HepG2 (cell line): ENCODE data around the gene RAB3B.

ENCODE experiments used
- GTF2F1 ChIP-seq: fragments of 150-350 bp; IDR thresholded peaks from 2 replicates; pipeline ENCODE4 v1.6.1; 2014; ENCODE audit warnings: low read length
- TF ChIP-seq, protein P1 (sequence below): sonication (generic); formaldehyde crosslinking; IDR thresholded peaks from 2 replicates; pipeline ENCODE4 v1.5.0; 2020; ENCODE audit warnings: mild to moderate bottlenecking, missing genetic modification reagents, moderate library complexity

DNA sequence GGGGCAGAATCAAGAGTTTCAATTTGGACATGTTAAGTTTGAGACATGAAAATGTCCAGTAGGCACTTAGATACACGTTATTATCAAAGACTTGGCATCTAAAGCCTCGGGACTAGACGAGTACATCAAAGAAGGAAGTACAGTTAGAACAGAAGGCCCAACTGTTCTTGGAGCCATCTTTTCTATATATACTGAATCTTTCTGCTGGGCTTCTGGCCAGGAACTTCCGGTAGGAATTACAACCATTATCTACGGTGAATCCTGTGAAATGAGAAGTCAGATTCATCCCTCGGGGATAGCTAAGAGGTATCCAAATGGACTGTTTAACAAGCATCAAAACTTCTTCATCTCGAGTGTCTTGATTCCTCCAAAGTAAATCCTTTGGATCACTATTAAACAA lies 77.6 kb downstream of the RAB3B start:
- TF ChIP-seq GTF2F1 = no peak
- TF ChIP-seq, protein P1, sequence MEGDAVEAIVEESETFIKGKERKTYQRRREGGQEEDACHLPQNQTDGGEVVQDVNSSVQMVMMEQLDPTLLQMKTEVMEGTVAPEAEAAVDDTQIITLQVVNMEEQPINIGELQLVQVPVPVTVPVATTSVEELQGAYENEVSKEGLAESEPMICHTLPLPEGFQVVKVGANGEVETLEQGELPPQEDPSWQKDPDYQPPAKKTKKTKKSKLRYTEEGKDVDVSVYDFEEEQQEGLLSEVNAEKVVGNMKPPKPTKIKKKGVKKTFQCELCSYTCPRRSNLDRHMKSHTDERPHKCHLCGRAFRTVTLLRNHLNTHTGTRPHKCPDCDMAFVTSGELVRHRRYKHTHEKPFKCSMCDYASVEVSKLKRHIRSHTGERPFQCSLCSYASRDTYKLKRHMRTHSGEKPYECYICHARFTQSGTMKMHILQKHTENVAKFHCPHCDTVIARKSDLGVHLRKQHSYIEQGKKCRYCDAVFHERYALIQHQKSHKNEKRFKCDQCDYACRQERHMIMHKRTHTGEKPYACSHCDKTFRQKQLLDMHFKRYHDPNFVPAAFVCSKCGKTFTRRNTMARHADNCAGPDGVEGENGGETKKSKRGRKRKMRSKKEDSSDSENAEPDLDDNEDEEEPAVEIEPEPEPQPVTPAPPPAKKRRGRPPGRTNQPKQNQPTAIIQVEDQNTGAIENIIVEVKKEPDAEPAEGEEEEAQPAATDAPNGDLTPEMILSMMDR (CRISPR knock-in tag) = no peak
